Karpas-422 (cell line): ENCODE measurements around the gene SCN1B. TPM values are rescaled to one million over a fixed set of nuclear protein-coding genes. Genes with fewer than 3 reads are reported as not detected.

ENCODE experiments used
- DNase-seq: peaks from one replicate; pipeline ENCODE4 v3.0.0-alpha.2; 2015
- H2AFZ ChIP-seq: fragments of 200-600 bp; sonication (generic); 2 replicates; pipeline ENCODE4 v1.6.1; 2014; ENCODE audit warnings: antibody characterized with exemption, low read length, mixed read lengths
- H3K27ac ChIP-seq: fragments of 200-600 bp; sonication (generic); 2 replicates; pipeline ENCODE4 v1.5.1; 2014; ENCODE audit warnings: mild to moderate bottlenecking, low read length, moderate library complexity
- H3K27me3 ChIP-seq: fragments of 200-600 bp; sonication (generic); 2 replicates; pipeline ENCODE4 v1.6.1; 2014; ENCODE audit warnings: low read length, mixed read lengths
- H3K36me3 ChIP-seq: fragments of 200-600 bp; sonication (generic); 2 replicates; pipeline ENCODE4 v1.6.1; 2014; ENCODE audit warnings: low read length, mixed read lengths; ENCODE audit not compliant: insufficient read depth
- H3K4me1 ChIP-seq: fragments of 200-600 bp; sonication (generic); 2 replicates; pipeline ENCODE4 v1.6.1; 2014; ENCODE audit warnings: mild to moderate bottlenecking, low read length, mixed read lengths
- H3K4me2 ChIP-seq: fragments of 200-600 bp; sonication (generic); 2 replicates; pipeline ENCODE4 v1.6.1; 2014; ENCODE audit warnings: low read length, low read depth, mild to moderate bottlenecking; ENCODE audit not compliant: poor library complexity, severe bottlenecking
- H3K4me3 ChIP-seq: fragments of 200-600 bp; sonication (generic); 2 replicates; pipeline ENCODE4 v1.5.1; 2014; ENCODE audit warnings: mild to moderate bottlenecking, antibody characterized with exemption, low read length, mixed read lengths
- H3K79me2 ChIP-seq: fragments of 200-600 bp; sonication (generic); 2 replicates; pipeline ENCODE4 v1.6.1; 2014; ENCODE audit warnings: mild to moderate bottlenecking, low read length, mixed read lengths
- H3K9ac ChIP-seq: fragments of 200-600 bp; sonication (generic); 2 replicates; pipeline ENCODE4 v1.6.0; 2014; ENCODE audit warnings: low read length
- H3K9me2 ChIP-seq: fragments of 200-600 bp; sonication (generic), shearing (Covaris generic); replicated peaks from 2 replicates; pipeline ENCODE4 v1.6.0; 2014; ENCODE audit warnings: mild to moderate bottlenecking, low read length, moderate library complexity; ENCODE audit not compliant: insufficient read depth
- H3K9me3 ChIP-seq: fragments of 300-700, 200-600 bp; sonication (generic); 2 replicates; pipeline ENCODE4 v1.6.1; 2014; ENCODE audit warnings: low read length, mixed read lengths
- H4K20me1 ChIP-seq: fragments of 200-600 bp; sonication (generic); 2 replicates; pipeline ENCODE4 v1.6.1; 2014; ENCODE audit warnings: mild to moderate bottlenecking, antibody characterized with exemption, low read length, low read depth; ENCODE audit not compliant: insufficient read depth
- total RNA-seq: library from RNA; depleted of rRNA; stranded (reverse); fragments of >200 nt; shearing (Covaris generic); gene quantifications from 2 replicates; pipeline ENCODE4 v1.2.3, GENCODE V29; 2014; ENCODE audit warnings: low replicate concordance; rRNA removed

Gene SCN1B
- total RNA-seq, 1 experiment from 2014 or later = 0.52 TPM

GRCh38 chr19:35088131-35088913, 58.1 kb downstream of the SCN1B start:
- H4K20me1 ChIP-seq = no peaks in the 10 kb centered on the region
- no peak overlapping the region for H2AFZ ChIP-seq
- H3K9ac ChIP-seq = no peak overlapping the region
- no peak overlapping the region for H3K27ac ChIP-seq
- H3K36me3 ChIP-seq = no peaks in the 10 kb centered on the region
- H3K9me2 ChIP-seq = no peaks in the 10 kb centered on the region
- DNase-seq = no peak
- no peak overlapping the region for H3K4me2 ChIP-seq
- H3K27me3 ChIP-seq = no peaks in the 10 kb centered on the region
- H3K4me3 ChIP-seq = no peak overlapping the region
- peaks cover 55% of the 10 kb centered on the region for H3K4me1 ChIP-seq
- no peaks in the 10 kb centered on the region for H3K9me3 ChIP-seq
- no peaks in the 10 kb centered on the region for H3K79me2 ChIP-seq

- H3K9ac ChIP-seq = no peak overlapping the region
- no peak overlapping the region for H2AFZ ChIP-seq
- peaks cover 43% of the 10 kb centered on the region for H3K4me1 ChIP-seq
- H3K79me2 ChIP-seq = no peaks in the 10 kb centered on the region
- no peaks in the 10 kb centered on the region for H3K9me3 ChIP-seq
- no peak for DNase-seq
- no peaks in the 10 kb centered on the region for H3K27me3 ChIP-seq
- no peaks in the 10 kb centered on the region for H3K36me3 ChIP-seq
- no peak overlapping the region for H3K4me2 ChIP-seq
- no peak overlapping the region for H3K4me3 ChIP-seq
- no peaks in the 10 kb centered on the region for H3K9me2 ChIP-seq
- H4K20me1 ChIP-seq = no peaks in the 10 kb centered on the region
- H3K27ac ChIP-seq = no peak overlapping the region
Observed at GRCh38 chr19:35089554-35089953, 59.3 kb downstream of the SCN1B start.

Other genes with a start within 250 kb of the SCN1B start
- gene ZNF30, start 103.6 kb upstream of the SCN1B start, total RNA-seq = 6.3 and 8.5 TPM in 2 replicates
- gene ZNF792, start 66.2 kb upstream of the SCN1B start, total RNA-seq = 11.4 and 12.8 TPM in 2 replicates
- 45.2 and 76.4 TPM in 2 replicates for gene GRAMD1A, start 30.1 kb upstream of the SCN1B start, total RNA-seq
- gene HPN, start 11.3 kb downstream of the SCN1B start, total RNA-seq = 0.11 TPM in 1 of 2 replicates, not detected in the other
- not detected in 2 replicates for gene FXYD3, start 85.4 kb downstream of the SCN1B start, total RNA-seq
- gene LGI4, start 104.6 kb downstream of the SCN1B start, total RNA-seq = 0.22 TPM in 1 of 2 replicates, not detected in the other
- not detected in 2 replicates for gene FXYD1, start 108.4 kb downstream of the SCN1B start, total RNA-seq
- gene FXYD7, start 112.8 kb downstream of the SCN1B start, total RNA-seq = not detected in 2 replicates
- 89.3 and 134 TPM in 2 replicates for gene FXYD5, start 124.3 kb downstream of the SCN1B start, total RNA-seq
- gene FAM187B, start 198.3 kb downstream of the SCN1B start, total RNA-seq = not detected in 2 replicates
- gene LSR, start 218.5 kb downstream of the SCN1B start, total RNA-seq = 0.63 and 1.2 TPM in 2 replicates
- gene USF2, start 238.5 kb downstream of the SCN1B start, total RNA-seq = 97.9 and 224 TPM in 2 replicates